ENCODE data around the gene C3orf18. TPM values are rescaled to one million over a fixed set of nuclear protein-coding genes. Genes with fewer than 3 reads are reported as not detected.

C3orf18 gene
- polyA plus RNA-seq, 1 donor from 2014 or later = 39.9 TPM

- Histone ChIP-seq H3K9me3 (ENCODE audit: low read length) (no peaks in the 10 kb centered on the region), H3K27ac (ENCODE audit: low read length) (peak overlapping the region; percentile 76), H3K4me2 (ENCODE audit: low read length) (peak overlapping the region; percentile 47), H3K9ac (ENCODE audit: low read length) (peak overlapping the region; percentile 48), H4K20me1 (ENCODE audit: insufficient read depth) (no peaks in the 10 kb centered on the region), H3K79me2 (replicated peaks; ENCODE audit: insufficient read depth, low read length) (no peaks in the 10 kb centered on the region), H3K4me3 (ENCODE audit: low read length) (peak overlapping the region; percentile 43), H3K9me2 (ENCODE audit: insufficient read depth, low read length) (no peaks in the 10 kb centered on the region), H2AFZ (ENCODE audit: low read depth, low read length) (no peak overlapping the region), H3K36me3 (ENCODE audit: insufficient read depth, low read length) (no peaks in the 10 kb centered on the region), H3K27me3 (ENCODE audit: insufficient read depth, low read depth, low read length) (no peaks in the 10 kb centered on the region), H3F3A (ENCODE audit: insufficient read depth, low read length, poor library complexity, severe bottlenecking) (no peaks in the 10 kb centered on the region)
- no peak for TF ChIP-seq TAF1 (IDR thresholded peaks at IDR 0.05; ENCODE audit: low read depth)
- peak; percentile 81 for TF ChIP-seq POLR2AphosphoS5 (IDR thresholded peaks at IDR 0.05)
- peak; percentile 52 for TF ChIP-seq MXI1 (conservative IDR thresholded peaks at IDR 0.05; ENCODE audit: poor library complexity, severe bottlenecking)
- no peak for TF ChIP-seq CTCF (IDR thresholded peaks at IDR 0.05; ENCODE audit: poor library complexity, severe bottlenecking)
- TF ChIP-seq RAD21 (conservative IDR thresholded peaks at IDR 0.05) = no peak
- TF ChIP-seq SMC3 (conservative IDR thresholded peaks at IDR 0.05; ENCODE audit: poor library complexity) = peak; percentile 25
- TF ChIP-seq EZH2 (IDR thresholded peaks at IDR 0.05; ENCODE audit: borderline replicate concordance, insufficient read depth, low read length, poor library complexity, severe bottlenecking) = no peak
- TF ChIP-seq REST (IDR thresholded peaks at IDR 0.05; ENCODE audit: borderline replicate concordance) = peak; percentile 77
- TF ChIP-seq EP300 (conservative IDR thresholded peaks at IDR 0.05; ENCODE audit: poor library complexity, severe bottlenecking) = peak; percentile 84
These were observed 42.2 kb downstream of the C3orf18 start for GRCh38 chr3:50525191-50525910.

GRCh38 chr3:50524746-50525145, 42.8 kb downstream of the C3orf18 start:
- Histone ChIP-seq H3K4me2 (ENCODE audit: low read length) (peak overlapping the region; percentile 47), H4K20me1 (ENCODE audit: insufficient read depth) (no peaks in the 10 kb centered on the region), H3K79me2 (replicated peaks; ENCODE audit: insufficient read depth, low read length) (no peaks in the 10 kb centered on the region), H3K27me3 (ENCODE audit: insufficient read depth, low read depth, low read length) (no peaks in the 10 kb centered on the region), H3K9me2 (ENCODE audit: insufficient read depth, low read length) (no peaks in the 10 kb centered on the region), H3K27ac (ENCODE audit: low read length) (peak overlapping the region; percentile 76), H3K4me3 (ENCODE audit: low read length) (peak overlapping the region; percentile 43), H3K9me3 (ENCODE audit: low read length) (no peaks in the 10 kb centered on the region), H3K36me3 (ENCODE audit: insufficient read depth, low read length) (no peaks in the 10 kb centered on the region), H2AFZ (ENCODE audit: low read depth, low read length) (no peak overlapping the region), H3F3A (ENCODE audit: insufficient read depth, low read length, poor library complexity, severe bottlenecking) (no peaks in the 10 kb centered on the region), H3K9ac (ENCODE audit: low read length) (peak overlapping the region; percentile 48)
- TF ChIP-seq EP300 (conservative IDR thresholded peaks at IDR 0.05; ENCODE audit: poor library complexity, severe bottlenecking) (no peak), POLR2AphosphoS5 (IDR thresholded peaks at IDR 0.05) (no peak), MXI1 (conservative IDR thresholded peaks at IDR 0.05; ENCODE audit: poor library complexity, severe bottlenecking) (no peak), RAD21 (conservative IDR thresholded peaks at IDR 0.05) (no peak), EZH2 (IDR thresholded peaks at IDR 0.05; ENCODE audit: borderline replicate concordance, insufficient read depth, low read length, poor library complexity, severe bottlenecking) (no peak), CTCF (IDR thresholded peaks at IDR 0.05; ENCODE audit: poor library complexity, severe bottlenecking) (no peak), REST (IDR thresholded peaks at IDR 0.05; ENCODE audit: borderline replicate concordance) (no peak)

Measured in neural cell (in vitro differentiated cells).